GM19035 (cell line): ENCODE results near the gene CAMP.
"Not testable (repeated sequence)": the region's sequence is repeated elsewhere in the genome, so short reads cannot be mapped to it uniquely, and the experiment has no call there.

Experiments used
- ATAC-seq: cut with Tn5 transposase; IDR thresholded peaks from one replicate; pipeline ENCODE4 v1.9.1; 2021; ENCODE audit not compliant: unreplicated experiment

CAMP gene

DNA sequence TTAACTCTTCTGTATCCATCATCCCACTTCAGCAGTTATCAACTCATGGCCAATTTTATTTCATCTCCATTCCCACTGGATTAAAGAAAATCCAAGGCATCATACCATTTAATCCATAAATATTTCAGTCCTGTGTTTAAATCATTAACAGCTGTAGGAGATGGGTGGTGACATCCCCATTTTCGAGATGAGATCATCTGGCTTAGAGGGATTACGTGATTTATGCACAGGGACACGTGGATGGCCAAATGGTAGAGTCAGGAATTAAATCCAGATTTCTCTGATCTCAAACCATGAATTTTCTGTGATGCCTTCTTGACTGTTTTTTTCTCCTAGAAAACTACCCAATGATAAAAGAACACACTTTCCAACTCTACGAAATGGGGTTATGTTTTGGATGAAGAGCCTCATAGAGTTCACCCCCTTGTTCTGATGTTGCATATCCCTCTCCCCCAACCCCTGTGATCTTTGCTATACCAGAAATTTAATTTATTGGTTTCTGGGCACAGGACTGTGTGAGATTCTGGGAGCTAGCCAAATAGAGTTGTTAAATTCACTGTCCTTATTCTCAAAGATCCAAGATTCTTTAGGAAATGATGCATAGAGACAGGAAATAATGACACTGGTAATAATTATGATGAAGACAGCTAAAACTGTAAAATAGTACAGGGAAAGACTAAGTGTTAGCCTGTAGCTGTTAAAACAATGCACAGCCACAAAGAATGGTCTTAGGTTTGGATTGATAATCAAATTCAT, 25.0 kb downstream of the CAMP start:
- no peak for ATAC-seq

DNA sequence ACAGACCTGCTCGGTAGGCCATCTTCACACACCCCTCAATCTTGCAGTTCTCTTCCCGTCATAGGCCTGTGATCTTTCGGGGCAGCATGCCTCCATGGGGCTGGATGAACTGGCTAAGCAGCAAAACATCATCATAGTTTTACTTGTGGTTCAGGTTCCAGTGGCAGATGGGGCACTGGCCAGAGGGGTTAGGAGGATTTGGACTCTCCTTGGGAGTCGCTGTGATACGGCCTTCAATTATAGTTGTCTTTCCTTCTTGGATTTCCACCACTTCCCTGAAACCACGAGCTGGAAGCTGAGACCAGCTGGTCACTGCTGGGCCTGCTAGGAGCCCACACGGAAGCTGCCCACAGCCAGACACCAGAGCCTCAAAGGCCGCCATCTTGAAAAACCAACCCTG, 33.3 kb downstream of the CAMP start:
- ATAC-seq = no peak

DNA sequence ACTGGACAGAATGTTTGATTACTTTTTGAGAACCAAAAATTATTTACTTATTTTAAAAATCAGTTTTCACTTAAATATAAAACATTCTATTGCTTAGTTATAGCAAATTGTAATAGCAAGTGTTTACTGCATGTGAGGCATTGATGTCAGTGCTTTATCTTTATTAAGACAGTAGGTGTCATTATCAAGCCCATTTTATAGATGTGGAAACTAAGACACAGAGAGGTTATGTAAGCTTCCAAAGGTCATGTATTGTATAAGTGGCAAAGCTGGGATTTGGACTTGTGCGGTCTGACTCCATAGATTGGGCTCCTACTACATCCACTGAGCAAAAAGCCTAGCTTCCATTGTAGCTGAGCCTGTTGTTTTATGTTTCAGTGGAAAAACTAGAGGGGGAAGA, 35.2 kb downstream of the CAMP start:
- ATAC-seq = no peak

DNA sequence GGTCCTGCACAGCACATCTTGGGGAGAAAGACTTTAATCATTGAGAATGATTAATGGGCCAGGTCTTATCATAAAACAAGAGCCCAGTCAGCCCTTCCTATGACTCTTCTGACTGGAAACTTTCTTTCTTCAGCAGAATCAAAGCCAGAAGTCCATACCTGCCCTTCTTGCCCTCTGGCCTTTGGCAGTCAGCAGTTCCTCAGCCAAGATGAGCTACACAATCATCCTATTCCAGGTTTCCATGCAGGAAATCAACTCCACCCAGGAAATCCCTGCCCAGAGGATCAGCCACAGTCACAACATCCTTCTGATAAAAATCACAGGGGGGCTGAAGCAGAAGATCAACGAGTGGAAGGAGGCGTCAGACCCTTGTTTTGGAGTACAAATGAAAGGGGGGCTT, 44.5 kb downstream of the CAMP start:
- ATAC-seq = no peak

DNA sequence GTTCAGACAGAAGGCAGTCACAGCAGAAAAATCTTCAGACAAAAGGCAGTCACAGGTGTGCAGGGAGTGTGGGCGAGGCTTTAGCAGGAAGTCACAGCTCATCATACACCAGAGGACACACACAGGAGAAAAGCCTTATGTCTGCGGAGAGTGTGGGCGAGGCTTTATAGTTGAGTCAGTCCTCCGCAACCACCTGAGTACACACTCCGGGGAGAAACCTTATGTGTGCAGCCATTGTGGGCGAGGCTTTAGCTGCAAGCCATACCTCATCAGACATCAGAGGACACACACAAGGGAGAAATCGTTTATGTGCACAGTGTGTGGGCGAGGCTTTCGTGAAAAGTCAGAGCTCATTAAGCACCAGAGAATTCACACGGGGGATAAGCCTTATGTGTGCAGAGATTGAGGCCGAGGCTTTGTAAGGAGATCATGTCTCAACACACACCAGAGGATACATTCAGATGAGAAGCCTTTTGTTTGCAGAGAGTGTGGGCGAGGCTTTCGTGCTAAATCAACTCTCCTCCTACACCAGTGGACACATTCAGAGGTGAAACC, 45.2 kb downstream of the CAMP start:
- ATAC-seq = no peak

DNA sequence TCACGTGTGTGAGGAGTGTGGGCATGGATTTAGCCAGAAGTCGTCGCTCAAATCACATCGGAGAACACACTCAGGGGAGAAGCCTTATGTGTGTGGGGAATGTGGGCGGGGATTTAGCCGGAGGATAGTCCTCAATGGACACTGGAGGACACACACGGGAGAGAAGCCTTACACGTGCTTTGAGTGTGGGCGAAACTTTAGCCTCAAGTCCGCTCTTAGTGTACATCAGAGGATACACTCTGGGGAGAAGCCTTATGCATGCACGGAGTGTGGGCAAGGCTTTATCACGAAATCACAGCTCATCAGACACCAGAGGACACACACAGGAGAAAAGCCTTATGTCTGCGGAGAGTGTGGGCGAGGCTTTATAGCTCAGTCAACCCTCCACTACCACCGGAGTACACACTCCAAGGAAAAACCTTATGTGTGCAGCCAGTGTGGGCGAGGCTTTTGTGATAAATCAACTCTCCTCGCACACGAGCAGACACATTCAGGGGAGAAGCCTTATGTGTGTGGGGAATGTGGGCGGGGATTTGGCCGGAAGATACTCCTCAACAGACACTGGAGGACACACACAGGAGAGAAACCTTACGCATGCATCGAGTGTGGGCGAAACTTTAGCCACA, 45.8 kb downstream of the CAMP start:
- ATAC-seq = no peak

DNA sequence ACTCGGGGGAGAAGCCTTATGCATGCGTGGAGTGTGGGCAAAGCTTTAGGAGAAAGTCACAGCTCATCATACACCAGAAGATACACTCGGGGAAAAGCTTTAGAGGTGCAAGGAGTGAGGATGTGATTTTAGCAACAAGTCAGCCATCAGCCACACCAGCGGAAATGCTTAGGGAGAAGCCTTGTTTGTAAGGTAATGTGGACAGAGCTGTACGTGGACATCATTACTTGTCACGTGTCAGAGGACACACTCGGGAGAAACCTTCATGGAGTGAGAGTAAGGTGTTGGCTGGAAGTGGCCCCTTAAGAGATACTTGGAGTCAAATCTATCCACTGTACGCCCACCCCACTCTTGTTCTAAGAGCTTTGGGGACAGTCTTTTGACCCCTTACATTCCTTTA, 46.3 kb downstream of the CAMP start:
- no peak for ATAC-seq

DNA sequence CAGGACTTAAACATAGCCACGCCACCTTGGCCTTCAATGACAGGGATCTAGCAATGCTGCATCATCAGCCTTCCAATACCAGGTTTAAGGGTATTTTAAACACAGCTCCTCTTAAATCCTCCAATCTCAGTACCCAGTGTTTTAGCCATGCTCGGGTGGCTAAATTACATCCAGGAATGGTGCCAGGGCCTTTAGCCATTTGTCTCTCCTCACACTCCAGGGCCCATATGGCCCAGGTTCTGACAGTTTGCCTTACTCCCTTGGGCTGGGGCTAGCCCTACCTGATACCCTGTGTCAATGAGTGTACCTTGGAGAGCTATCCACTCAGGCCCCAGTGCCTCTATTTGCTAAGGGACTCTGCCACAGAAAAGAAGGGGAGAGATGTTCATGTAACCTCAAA, 47.0 kb downstream of the CAMP start:
- ATAC-seq = no peak

DNA sequence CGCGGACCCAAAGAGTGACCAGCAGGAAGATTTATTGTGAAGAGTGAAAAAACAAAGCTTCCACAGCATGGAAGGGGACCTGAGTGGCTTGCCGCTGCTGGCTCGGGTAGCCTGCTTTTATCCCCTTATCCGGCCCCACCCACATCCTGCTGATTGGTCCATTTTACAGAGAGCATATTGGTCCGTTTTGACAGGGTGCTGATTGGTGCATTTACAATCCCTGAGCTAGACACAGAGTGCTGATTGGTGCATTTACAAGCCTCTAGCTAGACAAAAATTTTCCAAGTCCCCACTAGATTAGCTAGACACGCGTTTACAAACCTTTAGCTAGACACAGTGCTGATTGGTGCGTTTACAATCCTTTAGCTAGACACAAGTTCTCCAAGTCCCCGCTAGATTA, 47.9 kb downstream of the CAMP start:
- ATAC-seq = not testable (repeated sequence)

DNA sequence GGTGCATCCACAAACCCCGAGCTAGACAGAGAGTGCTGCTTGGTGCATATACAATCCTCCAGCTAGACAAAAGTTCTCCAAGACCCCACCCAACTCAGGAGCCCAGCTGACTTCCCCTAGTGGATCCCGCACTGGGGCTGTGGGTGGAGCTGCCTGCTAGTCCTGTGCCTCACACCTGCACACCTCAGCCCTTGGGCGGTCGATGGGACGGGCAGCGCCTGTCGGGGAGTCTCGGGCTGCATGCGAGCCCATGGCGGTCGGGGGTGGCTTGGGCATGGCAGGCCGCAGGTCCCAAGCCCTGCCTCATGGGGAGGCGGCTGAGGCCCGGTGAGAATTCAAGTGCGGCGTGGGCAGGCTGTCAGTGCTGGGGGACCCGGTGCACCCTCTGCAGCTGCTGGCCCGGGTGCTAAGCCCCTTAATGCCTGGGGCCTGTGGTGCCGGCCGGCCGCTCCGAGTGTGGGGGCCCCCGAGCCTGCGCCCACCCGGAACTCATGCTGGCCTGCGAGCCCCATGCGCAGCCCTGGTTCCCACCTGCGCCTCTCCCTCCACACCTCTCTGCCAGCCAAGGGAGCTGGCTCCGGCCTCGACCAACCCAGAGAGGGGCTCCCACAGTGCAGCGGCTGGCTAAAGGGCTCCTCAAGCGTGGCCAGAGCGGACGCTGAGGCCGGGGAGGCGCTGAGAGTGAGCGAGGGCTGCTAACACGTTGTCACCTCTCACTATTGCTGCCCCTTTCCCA, 48.6 kb downstream of the CAMP start:
- ATAC-seq = no peak

DNA sequence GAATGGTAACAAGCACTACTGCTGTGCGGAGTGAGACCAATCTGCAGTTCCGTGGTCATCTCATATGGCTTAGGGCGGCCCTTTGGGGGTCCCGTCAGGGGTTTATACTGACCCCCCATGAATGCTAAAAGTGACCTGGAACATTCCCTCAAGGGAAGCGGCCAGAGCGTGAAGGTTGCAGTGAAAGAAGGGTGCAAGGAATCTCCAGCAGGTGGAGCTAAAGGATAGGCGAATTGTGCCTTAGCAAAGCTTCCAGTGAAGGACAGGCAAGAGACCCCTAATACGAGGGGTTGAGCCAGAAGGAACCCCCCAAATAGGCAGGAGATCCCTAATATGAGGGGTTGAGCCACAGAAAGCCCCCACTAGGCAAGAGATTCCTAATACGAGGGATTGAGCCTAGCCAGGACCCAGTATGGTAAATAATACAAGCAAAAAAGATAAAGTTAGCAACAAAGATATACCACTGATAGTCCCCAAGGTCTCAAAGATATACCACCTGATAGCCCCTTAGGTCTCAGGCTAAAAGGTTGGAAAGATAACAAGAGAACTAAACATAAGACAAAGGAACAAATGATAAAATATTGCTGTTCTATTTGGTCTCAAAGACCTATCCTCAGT, 50.4 kb downstream of the CAMP start:
- no peak for ATAC-seq

DNA sequence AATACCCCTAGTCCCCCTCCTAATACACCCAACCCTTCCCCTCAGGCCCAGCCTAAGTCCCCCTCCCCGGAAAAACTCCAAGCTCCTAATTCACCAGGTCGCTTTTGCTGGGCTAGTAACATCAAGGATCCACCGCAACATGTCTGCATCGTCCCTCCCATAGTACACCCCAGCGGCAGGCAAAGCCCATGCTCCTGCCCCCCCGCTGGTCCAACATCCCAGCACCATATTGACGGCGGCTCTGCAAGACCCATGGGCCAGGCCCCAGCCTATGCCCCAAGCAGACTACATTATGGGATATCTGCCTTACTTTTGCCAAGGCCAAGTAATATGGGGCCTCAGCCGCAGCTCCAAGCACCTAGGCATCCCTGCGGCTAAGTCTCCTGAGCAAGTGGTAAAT, 51.2 kb downstream of the CAMP start:
- no peak for ATAC-seq
